Measurements from ENCODE around the gene TRIM62. TPM values are rescaled to one million over a fixed set of nuclear protein-coding genes. Genes with fewer than 3 reads are reported as not detected.

TRIM62 gene
- total RNA-seq: 2.0 and 3.1 TPM in 2 replicates

GRCh38 chr1:33181921-33182341, at the start of gene TRIM62:
Gene TRIM62, minus strand, starts transcription at chr1:33182043. Its CDS starts 611 bp downstream, at chr1:33181432.

Other genes starting within 250 kb of the TRIM62 start
- gene RNF19B, start 217.2 kb downstream of the TRIM62 start, total RNA-seq: 8.5 and 12.5 TPM in 2 replicates
- gene AK2, start 145.2 kb downstream of the TRIM62 start, total RNA-seq: 32.3 and 50.4 TPM in 2 replicates
- gene AZIN2, start 100.9 kb downstream of the TRIM62 start, total RNA-seq: 5.2 and 6.0 TPM in 2 replicates
- gene ZNF362, start 74.4 kb upstream of the TRIM62 start, total RNA-seq: 3.1 and 3.2 TPM in 2 replicates
- not detected in 2 replicates for gene A3GALT2, start 139.1 kb upstream of the TRIM62 start, total RNA-seq
- gene PHC2, start 249.1 kb upstream of the TRIM62 start, total RNA-seq: 27.0 and 28.7 TPM in 2 replicates